GM18499 (cell line): Measurements from ENCODE around the gene SRGAP3.
"Not testable (repeated sequence)": the region's sequence is repeated elsewhere in the genome, so short reads cannot be mapped to it uniquely, and the experiment has no call there.

Source experiments
- ATAC-seq: cut with Tn5 transposase; IDR thresholded peaks from one replicate; pipeline ENCODE4 v1.9.1; 2021; ENCODE audit warnings: moderate number of reproducible peaks; ENCODE audit not compliant: insufficient read depth, unreplicated experiment

SRGAP3 gene

DNA sequence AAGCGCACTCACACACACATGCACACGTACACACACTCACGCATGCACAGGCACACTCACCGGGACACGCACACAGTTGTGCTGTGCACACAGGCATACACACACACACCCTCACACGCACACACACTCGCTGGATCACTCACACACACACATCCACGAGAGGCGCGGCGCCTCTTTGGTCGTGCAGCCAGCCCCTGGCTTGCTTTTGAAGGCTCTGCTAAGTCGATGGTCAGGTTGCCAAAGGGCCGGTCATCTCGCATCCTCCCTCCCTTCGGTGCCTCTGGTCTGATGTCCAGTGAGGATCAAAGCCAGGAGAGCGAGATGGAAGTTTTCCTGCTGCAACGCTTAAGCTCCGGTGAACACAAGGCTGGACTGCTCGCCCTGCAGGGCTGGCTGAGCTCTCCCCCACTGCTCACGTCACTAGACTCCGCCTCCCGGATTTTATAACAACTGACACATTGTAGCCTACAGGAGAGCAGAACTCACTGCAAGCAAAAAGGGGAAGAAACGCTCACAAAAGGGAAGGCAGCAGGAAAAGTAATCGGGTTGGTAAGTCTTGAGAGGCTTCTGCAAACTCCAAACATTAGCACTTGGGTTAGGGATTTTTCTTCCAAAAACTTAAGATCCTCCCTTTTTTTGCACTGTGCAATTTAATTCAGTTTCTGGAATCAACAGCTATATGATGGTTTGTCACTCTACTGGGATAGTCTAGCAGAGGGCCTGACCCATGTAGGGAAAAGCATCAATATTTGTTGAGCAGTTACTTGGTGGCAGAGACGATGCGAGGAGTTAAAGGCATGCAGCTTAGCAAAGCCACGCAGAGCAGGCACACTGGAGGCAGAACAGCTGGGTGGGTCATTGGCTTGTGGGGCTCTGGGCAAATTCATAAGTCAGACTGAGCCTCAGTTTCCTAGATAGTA, at the start of gene SRGAP3:
SRGAP3 (minus strand) TSS at position 374 of the 920 bp plus-strand sequence. CDS start 695 bp downstream, outside the sequence.
- ATAC-seq = peak; percentile 100

DNA sequence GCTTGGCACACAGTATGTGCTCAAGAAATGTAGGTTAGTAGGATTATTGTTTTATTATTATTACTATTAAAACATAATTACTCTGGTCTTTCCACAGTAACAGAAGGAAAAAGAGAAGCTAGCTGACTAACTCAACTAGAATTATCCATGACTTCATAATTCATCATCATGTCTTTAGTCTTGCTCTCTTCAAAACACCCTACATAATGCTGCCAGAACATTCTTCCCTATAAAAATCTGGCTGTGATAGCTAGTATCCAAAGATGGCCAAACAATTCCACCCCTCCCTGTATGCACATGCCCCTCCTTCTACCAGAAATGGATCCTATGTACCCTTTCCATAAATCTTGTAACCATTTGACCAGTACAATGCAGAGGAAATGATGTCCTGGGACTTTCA, 48.8 kb upstream of the SRGAP3 start:
- no peak for ATAC-seq

DNA sequence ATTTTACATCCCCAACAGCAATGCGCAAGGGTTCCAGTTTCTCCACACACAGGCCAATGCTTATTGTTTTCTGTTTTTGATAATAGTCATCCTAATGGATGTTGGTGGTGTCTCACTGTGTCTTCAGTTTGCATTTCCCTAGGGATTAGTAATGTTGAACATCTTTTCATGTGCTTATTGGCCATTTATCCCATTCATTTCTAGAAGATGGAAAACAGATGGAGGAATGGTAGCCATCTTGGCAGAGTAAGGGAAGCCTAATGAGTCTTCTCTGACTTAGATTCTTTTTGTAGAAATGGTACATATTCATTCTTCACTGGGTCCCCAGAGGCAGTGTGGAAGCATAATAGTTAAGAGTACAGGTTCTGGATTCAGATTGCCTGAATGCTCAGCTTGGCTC, 46.8 kb upstream of the SRGAP3 start:
- no peak for ATAC-seq

DNA sequence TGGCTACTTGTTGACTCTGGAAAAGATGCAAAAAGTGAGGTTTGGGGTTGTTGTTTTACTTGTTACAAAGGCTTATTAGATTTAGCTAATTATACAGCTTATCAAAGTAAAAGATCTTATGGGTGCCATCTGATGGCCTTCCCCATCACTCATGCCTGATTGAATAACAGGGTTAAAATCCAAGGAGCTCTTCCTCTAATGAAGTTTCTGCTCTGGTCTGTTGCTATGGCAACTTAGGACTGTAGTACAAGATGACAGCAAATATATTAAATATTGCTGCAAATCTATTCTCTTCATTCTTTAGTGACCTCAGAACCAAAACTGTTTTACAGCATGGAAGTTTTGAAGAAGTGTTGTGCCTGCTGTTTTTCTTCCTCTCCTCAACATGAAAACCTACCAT, 45.6 kb upstream of the SRGAP3 start:
- no peak for ATAC-seq

DNA sequence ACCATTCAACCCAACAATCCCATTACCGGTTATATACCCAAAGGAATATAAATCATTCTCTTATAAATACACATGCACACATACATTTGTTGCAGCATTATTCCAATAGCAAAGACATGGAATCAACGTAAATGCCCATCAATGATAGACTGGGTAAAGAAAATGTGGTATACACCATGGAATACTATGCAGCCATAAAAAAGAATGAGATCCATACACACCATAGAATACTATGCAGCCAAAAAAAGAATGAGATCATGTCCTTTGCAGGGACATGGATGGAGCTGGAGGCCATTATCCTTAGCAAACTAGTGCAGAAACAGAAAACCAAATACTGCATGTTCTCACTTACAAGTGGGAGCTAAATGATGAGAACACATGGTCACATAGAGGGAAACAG, 44.5 kb upstream of the SRGAP3 start:
- ATAC-seq = not testable (repeated sequence)

DNA sequence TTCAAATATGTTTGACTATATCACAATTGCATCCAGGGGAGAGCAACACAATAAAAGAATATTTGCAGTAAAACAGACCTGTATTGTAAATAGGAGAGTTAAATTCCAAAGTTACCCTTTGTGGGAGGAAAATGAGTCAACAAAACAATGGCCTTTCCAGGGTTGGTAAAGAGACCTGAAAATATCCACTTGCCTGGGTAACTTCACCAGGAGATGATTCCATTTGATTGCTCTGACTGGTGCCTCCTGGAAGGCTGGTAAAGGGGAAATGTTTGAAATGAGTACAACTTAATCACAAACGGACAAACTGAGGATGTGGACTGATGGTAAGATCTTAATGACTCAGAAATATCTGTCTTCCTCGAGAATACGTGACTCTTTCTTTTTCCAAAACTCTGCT, 43.6 kb upstream of the SRGAP3 start:
- ATAC-seq = no peak

DNA sequence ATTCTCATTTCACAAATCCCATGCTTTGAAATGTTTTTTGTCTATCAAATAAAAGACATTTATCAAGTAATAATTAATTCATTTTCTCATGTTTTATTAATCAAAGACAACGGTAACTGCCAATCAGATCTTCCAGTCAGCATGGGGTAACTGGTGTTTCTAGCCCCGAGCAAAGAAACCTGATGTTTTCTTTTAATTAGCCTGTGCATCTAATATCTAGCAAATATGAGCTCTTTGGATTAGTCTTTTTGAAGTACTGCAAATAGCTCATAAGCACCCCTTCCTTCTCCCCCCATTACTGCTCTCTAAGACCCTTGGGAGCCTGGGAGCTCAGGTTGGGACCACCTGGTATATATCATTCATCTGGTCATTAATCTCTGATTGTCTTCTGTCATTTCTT, 43.1 kb upstream of the SRGAP3 start:
- ATAC-seq = no peak

- no peak for ATAC-seq
Observed at GRCh38 chr3:9291821-9292410, 42.5 kb upstream of the SRGAP3 start.

DNA sequence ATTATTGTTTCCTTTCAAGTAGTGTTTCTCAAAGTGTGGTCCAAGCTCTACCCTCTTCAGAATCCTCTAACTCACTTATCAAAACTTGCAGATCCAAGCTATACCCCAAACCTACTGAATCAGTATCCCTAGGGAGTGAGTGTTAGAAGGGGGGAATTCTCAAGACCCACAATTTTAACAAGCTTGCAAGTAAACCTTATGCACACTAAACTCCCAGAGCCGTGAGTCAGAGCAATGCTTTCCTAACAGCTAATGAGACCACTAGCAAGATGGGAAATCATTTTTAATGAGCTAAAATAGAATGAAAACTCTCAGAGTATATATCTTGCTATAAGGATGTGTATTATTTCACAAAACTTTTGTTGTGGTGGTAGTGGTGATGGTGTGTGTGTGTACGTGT, 41.1 kb upstream of the SRGAP3 start:
- ATAC-seq = no peak

GRCh38 chr3:9281533-9281932, 32.1 kb upstream of the SRGAP3 start:
- ATAC-seq = not testable (repeated sequence)

DNA sequence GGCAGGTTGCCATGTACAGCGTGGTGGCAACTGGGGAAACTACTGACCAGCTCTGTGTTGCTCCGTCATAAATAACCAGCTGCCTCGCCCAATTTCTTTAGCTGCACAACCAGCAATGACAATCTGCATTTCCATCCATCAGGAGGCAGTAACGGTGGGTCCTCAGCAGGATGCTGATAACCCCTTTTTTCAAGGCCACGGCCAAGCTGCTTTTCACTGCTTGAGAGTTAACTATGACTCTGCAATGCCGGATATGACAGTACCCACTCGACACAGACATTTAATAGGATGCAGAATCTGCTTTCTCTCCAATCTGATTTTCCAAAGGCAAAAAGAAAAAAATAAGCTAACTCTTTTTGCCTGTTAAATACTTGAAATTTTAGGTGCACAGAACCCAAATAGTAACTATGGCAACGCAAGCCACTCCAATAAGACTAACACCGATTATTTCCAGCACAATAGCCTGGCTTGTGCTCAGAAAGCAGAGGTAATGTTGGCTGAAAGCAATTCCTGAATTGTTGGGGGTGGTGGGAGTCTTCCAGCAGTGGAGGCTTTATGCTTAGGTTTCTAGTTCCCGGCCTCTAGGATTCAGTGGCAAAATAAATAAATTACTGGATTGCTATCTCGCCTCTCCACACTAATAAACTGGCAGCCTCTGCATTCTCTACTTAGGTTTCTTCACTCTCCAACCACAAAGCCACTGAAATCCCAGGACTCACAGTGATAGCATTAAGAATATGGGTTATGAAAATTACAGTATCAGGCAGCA, 31.2 kb upstream of the SRGAP3 start:
- ATAC-seq = no peak

- no peak for ATAC-seq
Observed at GRCh38 chr3:9279966-9280365, 30.5 kb upstream of the SRGAP3 start.

DNA sequence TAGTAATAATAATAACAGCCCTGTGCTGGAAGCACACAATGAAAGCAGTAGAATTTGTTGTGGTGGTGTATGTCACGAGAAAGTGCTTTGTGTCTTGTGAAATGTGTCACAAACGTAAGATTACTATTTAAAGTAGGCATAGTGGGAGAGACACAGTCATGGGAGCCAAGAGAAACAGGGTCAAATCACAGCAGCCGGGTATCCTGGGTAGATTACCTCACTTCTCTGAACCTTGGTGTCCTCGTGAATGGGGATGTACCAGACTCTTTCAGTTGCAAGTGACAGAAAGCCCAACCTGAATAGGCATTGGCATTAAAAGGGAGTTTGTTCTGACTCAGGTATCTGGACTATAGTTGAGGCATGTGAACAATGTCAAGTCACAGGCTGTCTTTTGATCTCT, 29.1 kb upstream of the SRGAP3 start:
- ATAC-seq = no peak

GRCh38 chr3:9278085-9278484, 28.6 kb upstream of the SRGAP3 start:
- ATAC-seq = no peak

- no peak for ATAC-seq
Observed at GRCh38 chr3:9276761-9277370, 27.4 kb upstream of the SRGAP3 start.

DNA sequence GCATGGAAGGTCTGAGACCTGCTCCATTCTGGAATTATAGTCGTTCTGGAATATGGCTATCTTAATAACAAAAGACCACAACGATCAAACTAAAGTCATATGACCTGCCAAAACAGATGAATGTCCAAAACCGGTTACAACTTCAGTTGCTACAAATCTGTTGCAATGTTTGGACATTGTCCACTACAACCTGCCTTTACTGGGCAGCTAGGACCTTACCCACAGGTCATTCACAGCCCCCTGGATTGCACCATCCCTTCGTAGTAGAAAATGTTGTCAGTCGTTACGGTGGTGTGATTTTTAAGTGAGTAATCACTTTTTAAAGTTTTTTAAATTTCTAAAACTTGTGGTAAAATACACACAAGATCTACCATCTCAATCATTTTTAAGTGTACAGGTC, 22.5 kb upstream of the SRGAP3 start:
- no peak for ATAC-seq

- ATAC-seq = no peak
Observed at GRCh38 chr3:9270704-9271103, 21.3 kb upstream of the SRGAP3 start.

DNA sequence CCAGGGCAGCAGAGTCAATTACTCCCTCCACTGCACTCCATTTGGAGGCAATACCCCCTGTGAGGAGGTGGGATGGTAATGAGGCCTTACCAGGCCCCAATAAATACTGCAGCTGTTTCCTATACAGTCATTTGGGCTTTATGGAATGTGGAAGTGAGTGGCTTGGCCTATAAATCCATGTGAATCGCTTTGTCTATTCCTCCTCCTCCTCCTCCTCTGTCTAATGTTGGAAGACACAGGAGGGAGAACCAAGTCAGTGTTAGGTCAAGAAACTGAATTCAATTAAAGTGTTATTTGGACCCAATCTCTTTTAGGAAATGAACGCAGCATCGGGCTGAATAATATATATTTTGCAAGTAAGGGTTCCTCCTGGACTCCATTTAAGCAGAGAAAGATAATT, 17.3 kb upstream of the SRGAP3 start:
- ATAC-seq = no peak

DNA sequence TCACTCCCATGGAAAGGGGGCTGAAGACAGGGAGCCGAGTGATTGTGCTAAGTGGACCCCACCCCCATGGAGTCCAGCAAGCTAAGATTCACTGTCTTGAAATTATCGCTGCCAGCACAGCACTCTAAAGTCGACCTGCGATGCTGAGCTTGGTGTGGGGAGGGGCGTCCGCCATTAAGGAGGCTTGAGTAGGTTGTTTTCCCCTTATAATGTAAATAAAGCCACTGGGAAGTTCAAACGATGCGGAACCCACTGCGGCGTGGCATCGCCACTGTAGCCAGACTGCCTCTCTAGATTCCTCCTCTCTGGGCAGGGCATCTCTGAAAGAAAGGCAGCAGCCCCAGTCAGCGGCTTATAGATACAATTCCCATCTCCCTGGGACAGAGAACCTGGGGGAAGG, 10.9 kb upstream of the SRGAP3 start:
- no peak for ATAC-seq

- ATAC-seq = no peak
Observed at GRCh38 chr3:9257092-9257491, 7.6 kb upstream of the SRGAP3 start.

GRCh38 chr3:9255976-9256375, 6.5 kb upstream of the SRGAP3 start:
- ATAC-seq = no peak
